Neutrophil (primary cell): Measurements from ENCODE around the gene CBX5.
"Not testable (repeated sequence)": the region's sequence is repeated elsewhere in the genome, so short reads cannot be mapped to it uniquely, and the experiment has no call there.

Experiments
- H3K27ac ChIP-seq: fragments of 200-600 bp; sonication (generic); 2 replicates; pipeline ENCODE4 v1.5.1; 2016; ENCODE audit warnings: mild to moderate bottlenecking, moderate library complexity
- H3K27me3 ChIP-seq: fragments of 200-600 bp; sonication (generic); 2 replicates; pipeline ENCODE4 v1.6.0; 2016; ENCODE audit warnings: mild to moderate bottlenecking
- H3K36me3 ChIP-seq: fragments of 200-600 bp; sonication (generic); 2 replicates; pipeline ENCODE4 v1.5.1; 2017
- H3K4me1 ChIP-seq, 2 experiments: fragments of 200-600 bp in 1 of 2; sonication (generic) in 1 of 2; 1 replicate in 1 of 2; 2 replicates in 1 of 2; pipeline versions ENCODE4 v1.5.1 to v1.6.1; 2013 to 2016; ENCODE audit warnings: low read depth in 1 of 2, low read length in 1 of 2, mild to moderate bottlenecking in 1 of 2, moderate library complexity in 1 of 2; ENCODE audit not compliant: control insufficient read depth in 1 of 2, insufficient read depth in 1 of 2
- H3K4me3 ChIP-seq, 2 experiments: fragments of 200-600 bp in 1 of 2; sonication (generic) in 1 of 2; 1 replicate in 1 of 2; 2 replicates in 1 of 2; pipeline ENCODE4 v1.5.1; 2013 to 2016; ENCODE audit warnings: low read depth in 1 of 2, low read length in 1 of 2, mild to moderate bottlenecking in 1 of 2, moderate library complexity in 1 of 2
- H3K9me3 ChIP-seq: fragments of 200-600 bp; sonication (generic); 2 replicates; pipeline ENCODE4 v1.5.1; 2016
- CTCF ChIP-seq: fragments of 200-600 bp; sonication (generic); IDR thresholded peaks from 2 replicates; pipeline ENCODE4 v1.5.1; 2016; ENCODE audit warnings: antibody characterized with exemption

CBX5 gene

DNA sequence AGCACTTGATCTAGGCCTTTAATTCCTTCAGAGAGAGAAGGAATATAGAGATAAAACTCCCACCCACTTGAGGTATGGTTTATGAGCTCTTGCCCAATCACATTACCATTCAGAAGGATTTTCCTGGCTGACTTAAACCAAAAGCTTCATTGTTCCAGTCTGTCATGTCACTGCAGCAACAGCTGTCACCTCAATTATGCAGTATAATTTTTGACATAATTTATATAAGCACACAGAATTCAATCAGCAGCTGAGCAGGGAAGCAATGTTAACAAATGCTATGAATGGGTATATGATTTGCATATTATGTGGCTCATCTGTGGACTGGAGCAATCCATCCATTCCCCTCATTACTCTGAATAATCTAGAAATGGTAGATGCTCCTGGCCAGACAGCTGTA is 40.3 kb downstream of the CBX5 start:
- H3K4me3 ChIP-seq, result no peak overlapping the region
- no peaks in the 10 kb centered on the region for H3K27me3 ChIP-seq
- no peak for TF ChIP-seq CTCF
- H3K4me1 ChIP-seq, result no peaks in the 10 kb centered on the region
- H3K27ac ChIP-seq, result no peak overlapping the region
- peaks cover 33% of the 10 kb centered on the region for H3K36me3 ChIP-seq
- H3K9me3 ChIP-seq, result no peaks in the 10 kb centered on the region

DNA sequence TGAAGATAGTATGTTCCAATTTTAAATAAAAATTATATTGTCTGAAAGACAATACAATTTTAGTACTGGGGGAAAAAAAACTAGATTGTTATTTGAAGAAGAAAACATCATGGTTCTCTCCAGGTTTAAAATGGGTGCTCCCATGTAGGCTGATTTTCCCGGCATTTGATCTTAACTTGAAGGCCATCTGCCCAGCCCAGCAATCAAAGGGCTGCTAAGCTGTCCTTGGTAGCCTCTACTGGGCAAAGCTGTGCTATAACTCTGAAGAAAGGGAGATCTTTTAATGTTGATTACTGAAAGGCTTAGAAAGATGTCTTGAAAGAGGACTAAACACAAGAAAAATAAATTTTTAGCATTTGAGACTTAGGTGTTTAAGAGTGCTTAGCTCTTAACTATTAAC is 41.4 kb downstream of the CBX5 start:
- H3K27ac ChIP-seq, result no peak overlapping the region
- TF ChIP-seq CTCF, result no peak
- no peaks in the 10 kb centered on the region for H3K9me3 ChIP-seq
- no peak overlapping the region for H3K4me3 ChIP-seq
- no peaks in the 10 kb centered on the region for H3K27me3 ChIP-seq
- no peaks in the 10 kb centered on the region for H3K4me1 ChIP-seq
- H3K36me3 ChIP-seq, result peaks cover 28% of the 10 kb centered on the region

DNA sequence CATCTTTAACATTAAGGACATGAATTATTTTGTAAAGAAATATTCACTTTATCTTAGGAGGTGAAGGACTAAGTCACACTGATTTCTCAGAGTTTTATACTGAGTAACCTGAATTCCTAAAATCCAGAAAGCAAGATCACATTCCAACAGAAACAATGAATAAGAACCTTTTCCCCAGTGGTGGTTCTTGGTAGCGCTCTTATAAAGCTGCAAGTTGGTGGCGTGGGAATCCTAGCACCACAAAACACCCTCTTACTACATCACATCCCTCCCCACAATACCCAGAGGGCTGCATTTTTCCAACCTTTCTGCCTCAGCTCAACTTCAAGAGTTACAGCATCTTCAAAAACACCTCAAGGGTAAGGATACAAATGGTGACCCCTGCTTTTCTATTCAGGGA is 47.1 kb downstream of the CBX5 start:
- Histone ChIP-seq H3K4me3 (no peak overlapping the region), H3K9me3 (no peaks in the 10 kb centered on the region), H3K27ac (no peak overlapping the region), H3K36me3 (peaks cover 7% of the 10 kb centered on the region), H3K4me1 (peaks cover 25 to 28% of the 10 kb centered on the region in 2 experiments), H3K27me3 (no peaks in the 10 kb centered on the region)
- no peak for TF ChIP-seq CTCF

- not testable (repeated sequence) for H3K36me3 ChIP-seq, H3K27ac ChIP-seq, H3K9me3 ChIP-seq, H3K4me3 ChIP-seq
- H3K27me3 ChIP-seq, result peaks cover 13% of the 10 kb centered on the region
- peaks cover 34 to 36% of the 10 kb centered on the region in 2 experiments for H3K4me1 ChIP-seq
These were observed 48.7 kb downstream of the CBX5 start for GRCh38 chr12:54231269-54231668.

DNA sequence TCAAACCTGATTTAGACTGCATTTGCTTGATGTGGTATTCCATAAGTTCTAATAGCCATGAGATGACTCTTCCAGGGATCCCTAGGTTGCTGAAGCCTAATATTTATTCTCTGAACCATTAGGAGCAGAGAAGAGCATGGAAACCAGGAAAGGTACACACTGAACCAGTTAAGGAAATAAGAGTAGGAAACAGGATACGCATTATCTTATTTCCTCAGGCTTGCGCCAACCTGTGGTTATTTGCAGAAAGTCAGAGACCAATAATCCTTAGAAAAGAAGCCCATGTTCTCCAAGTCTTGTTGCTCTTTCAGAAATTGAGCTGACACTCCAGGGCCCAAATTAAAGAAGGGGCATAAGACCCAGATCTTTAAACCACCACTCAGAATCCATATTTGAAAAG is 49.4 kb downstream of the CBX5 start:
- TF ChIP-seq CTCF, result no peak
- Histone ChIP-seq H3K9me3 (no peaks in the 10 kb centered on the region), H3K27ac (no peak overlapping the region), H3K27me3 (peaks cover 20% of the 10 kb centered on the region), H3K4me3 (no peak overlapping the region), H3K4me1 (peaks cover 34 to 36% of the 10 kb centered on the region in 2 experiments), H3K36me3 (no peaks in the 10 kb centered on the region)

DNA sequence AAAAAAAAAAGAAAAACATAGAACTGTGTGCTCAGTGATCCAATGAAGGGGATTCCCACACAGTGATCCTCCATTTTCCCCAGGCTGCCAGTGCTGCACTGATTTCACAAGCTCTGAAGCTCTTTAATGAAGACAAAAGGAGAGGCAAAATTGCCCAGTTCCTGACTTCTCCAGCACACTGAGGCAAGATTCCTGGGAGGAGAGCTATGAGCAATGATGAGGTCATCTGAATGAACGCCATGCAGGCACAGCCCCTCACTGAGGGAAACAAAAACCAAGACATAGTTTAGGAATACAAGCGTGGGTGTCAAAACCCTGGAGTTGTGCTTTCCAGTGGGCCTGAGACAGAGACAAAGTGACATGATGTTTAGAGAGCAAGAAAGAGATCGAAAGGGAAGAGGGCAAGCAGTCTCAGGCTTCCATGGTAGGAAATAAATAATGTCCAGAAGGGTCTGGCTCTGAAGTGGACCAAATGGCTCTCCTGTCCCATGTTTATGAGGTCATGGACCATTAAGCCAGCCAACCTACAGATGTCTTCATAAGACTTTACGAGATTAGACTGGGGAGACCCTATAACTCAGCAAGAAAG is 50.2 kb downstream of the CBX5 start:
- no peaks in the 10 kb centered on the region for H3K36me3 ChIP-seq
- no peak overlapping the region for H3K4me3 ChIP-seq
- no peak for TF ChIP-seq CTCF
- peaks cover 34 to 36% of the 10 kb centered on the region in 2 experiments for H3K4me1 ChIP-seq
- H3K9me3 ChIP-seq, result no peaks in the 10 kb centered on the region
- H3K27me3 ChIP-seq, result peaks cover 29% of the 10 kb centered on the region
- H3K27ac ChIP-seq, result no peak overlapping the region
